Mesenchymal stem cell (in vitro differentiated cells and primary cell): ENCODE measurements around the gene FBXL7.

Experiments used
- DNase-seq: peaks from one replicate; pipeline ENCODE4 v3.0.0-alpha.2; 2013
- H2AFZ ChIP-seq: one replicate; pipeline ENCODE4 v1.6.1; 2013; ENCODE audit warnings: low read depth, mild to moderate bottlenecking, control low read depth, inconsistent platforms, low read length, moderate library complexity
- H2AK5ac ChIP-seq: 2 replicates; pipeline ENCODE4 v1.6.1; 2013; ENCODE audit warnings: low read length, moderate library complexity, mild to moderate bottlenecking, inconsistent platforms; ENCODE audit not compliant: severe bottlenecking
- H2BK120ac ChIP-seq: one replicate; pipeline ENCODE4 v1.6.1; 2013; ENCODE audit warnings: low read depth, mild to moderate bottlenecking, inconsistent platforms, low read length, moderate library complexity
- H2BK12ac ChIP-seq, 2 experiments: one replicate each; pipeline ENCODE4 v1.6.1; 2013; ENCODE audit warnings: inconsistent platforms in 2 of 2, low read length in 2 of 2, mild to moderate bottlenecking in 2 of 2, moderate library complexity in 2 of 2, control low read depth in 1 of 2
- H2BK15ac ChIP-seq: one replicate; pipeline ENCODE4 v1.6.1; 2013; ENCODE audit warnings: mild to moderate bottlenecking, low read depth, inconsistent platforms; ENCODE audit not compliant: poor library complexity, severe bottlenecking
- H2BK5ac ChIP-seq: 2 replicates; pipeline ENCODE4 v1.6.1; 2013; ENCODE audit warnings: low read depth, mild to moderate bottlenecking, low read length, control low read depth, inconsistent platforms; ENCODE audit not compliant: poor library complexity, severe bottlenecking
- H3K14ac ChIP-seq, 2 experiments: one replicate each; pipeline ENCODE4 v1.6.1; 2013; ENCODE audit warnings: inconsistent platforms in 2 of 2, low read length in 2 of 2, control low read depth in 1 of 2, mild to moderate bottlenecking in 1 of 2, moderate library complexity in 1 of 2
- H3K18ac ChIP-seq, 2 experiments: one replicate each; pipeline ENCODE4 v1.6.1; 2013; ENCODE audit warnings: inconsistent platforms in 2 of 2, low read length in 2 of 2, control low read depth in 1 of 2, low read depth in 1 of 2, mild to moderate bottlenecking in 1 of 2
- H3K23ac ChIP-seq, 2 experiments: one replicate each; pipeline ENCODE4 v1.6.1; 2013; ENCODE audit warnings: inconsistent platforms in 2 of 2, low read length in 2 of 2, mild to moderate bottlenecking in 2 of 2, moderate library complexity in 2 of 2, control low read depth in 1 of 2
- H3K27ac ChIP-seq: 2 replicates; pipeline ENCODE4 v1.5.1; 2013; ENCODE audit warnings: mild to moderate bottlenecking, moderate library complexity, low read length, control low read depth, inconsistent platforms; ENCODE audit not compliant: poor library complexity, severe bottlenecking
- H3K27me3 ChIP-seq, 2 experiments: 2 replicates each; pipeline versions ENCODE4 v1.6.1 to v1.7.0; 2013; ENCODE audit warnings: low read length in 2 of 2, mild to moderate bottlenecking in 2 of 2, moderate library complexity in 2 of 2, control low read depth in 1 of 2, inconsistent platforms in 1 of 2; ENCODE audit not compliant: control insufficient read depth in 1 of 2, insufficient read depth in 1 of 2
- H3K36me3 ChIP-seq, 2 experiments: 2 replicates each; pipeline versions ENCODE4 v1.6.1 to v1.7.0; 2013; ENCODE audit warnings: low read length in 2 of 2, control low read depth in 1 of 2, inconsistent platforms in 1 of 2, low read depth in 1 of 2, mild to moderate bottlenecking in 1 of 2; ENCODE audit not compliant: insufficient read depth in 2 of 2, control insufficient read depth in 1 of 2
- H3K4ac ChIP-seq, 2 experiments: one replicate each; pipeline ENCODE4 v1.6.1; 2013; ENCODE audit warnings: inconsistent platforms in 2 of 2, low read length in 2 of 2, mild to moderate bottlenecking in 2 of 2, moderate library complexity in 2 of 2, control low read depth in 1 of 2, low read depth in 1 of 2
- H3K4me1 ChIP-seq: 2 replicates; pipeline ENCODE4 v1.6.1; 2013; ENCODE audit warnings: low read depth, low read length, control low read depth; ENCODE audit not compliant: control insufficient read depth, insufficient read depth
- H3K4me2 ChIP-seq: 2 replicates; pipeline ENCODE4 v1.6.1; 2013; ENCODE audit warnings: low read length, mild to moderate bottlenecking, inconsistent platforms; ENCODE audit not compliant: poor library complexity, severe bottlenecking
- H3K4me3 ChIP-seq, 2 experiments: 2 replicates each; pipeline versions ENCODE4 v1.5.1 to v1.7.0; 2013; ENCODE audit warnings: low read length in 2 of 2, mild to moderate bottlenecking in 2 of 2, control low read depth in 1 of 2, low read depth in 1 of 2; ENCODE audit not compliant: insufficient read depth in 1 of 2
- H3K79me1 ChIP-seq: replicated peaks from 2 replicates; pipeline ENCODE4 v1.6.1; 2013; ENCODE audit warnings: mild to moderate bottlenecking, control low read depth, low read length, inconsistent platforms; ENCODE audit not compliant: poor library complexity, severe bottlenecking
- H3K9ac ChIP-seq: 2 replicates; pipeline ENCODE4 v1.7.0; 2013; ENCODE audit warnings: mild to moderate bottlenecking, low read length, moderate library complexity
- H3K9me3 ChIP-seq: 2 replicates; pipeline ENCODE4 v1.7.0; 2013; ENCODE audit warnings: mild to moderate bottlenecking, low read length; ENCODE audit not compliant: control insufficient read depth
- H4K8ac ChIP-seq: one replicate; pipeline ENCODE4 v1.6.1; 2013; ENCODE audit warnings: inconsistent platforms, mild to moderate bottlenecking, low read length, moderate library complexity
- H4K91ac ChIP-seq: one replicate; pipeline ENCODE4 v1.6.1; 2013; ENCODE audit warnings: mild to moderate bottlenecking, low read length, inconsistent platforms
- WGBS: methylation state at CpG from one replicate; pipeline ENCODE4 v1.1.7; 2013; ENCODE audit warnings: mixed read lengths; 5-methylcytosine and 5-hydroxymethylcytosine counted together

The FBXL7 gene

GRCh38 chr5:15757619-15758018 is 257.6 kb downstream of the FBXL7 start:
- no peak overlapping the region for H2BK5ac ChIP-seq
- H3K9ac ChIP-seq = no peak overlapping the region
- H2BK15ac ChIP-seq = no peak overlapping the region
- H3K4me1 ChIP-seq = peaks cover 2% of the 10 kb centered on the region
- no peak overlapping the region for H2AK5ac ChIP-seq
- H4K91ac ChIP-seq = no peak overlapping the region
- 70% methylated on average over 8 of the region's 8 CpGs for WGBS
- no peak overlapping the region for H3K14ac ChIP-seq
- H3K4ac ChIP-seq = no peak overlapping the region
- no peaks in the 10 kb centered on the region for H3K27me3 ChIP-seq
- H4K8ac ChIP-seq = no peak overlapping the region
- no peak overlapping the region for H3K27ac ChIP-seq
- H3K23ac ChIP-seq = no peak overlapping the region
- H3K4me3 ChIP-seq = no peak overlapping the region
- H3K36me3 ChIP-seq = no peaks in the 10 kb centered on the region
- H2BK12ac ChIP-seq = no peak overlapping the region
- H3K18ac ChIP-seq = peak overlapping the region in 1 of 2 experiments; percentile 12
- DNase-seq = no peak
- peaks cover 30% of the 10 kb centered on the region for H3K79me1 ChIP-seq
- H3K9me3 ChIP-seq = no peaks in the 10 kb centered on the region
- H2AFZ ChIP-seq = no peak overlapping the region
- H2BK120ac ChIP-seq = no peak overlapping the region
- H3K4me2 ChIP-seq = no peak overlapping the region

GRCh38 chr5:15762668-15763067 is 262.7 kb downstream of the FBXL7 start:
- Histone ChIP-seq H4K8ac (no peak overlapping the region), H2BK12ac (no peak overlapping the region), H3K36me3 (no peaks in the 10 kb centered on the region), H2AFZ (no peak overlapping the region), H3K9ac (no peak overlapping the region), H3K4ac (no peak overlapping the region), H2BK15ac (no peak overlapping the region), H3K18ac (no peak overlapping the region), H3K9me3 (no peaks in the 10 kb centered on the region), H2BK5ac (no peak overlapping the region), H3K4me2 (no peak overlapping the region), H2BK120ac (no peak overlapping the region), H3K27ac (no peak overlapping the region), H4K91ac (no peak overlapping the region), H3K4me3 (no peak overlapping the region), H3K23ac (no peak overlapping the region), H3K14ac (no peak overlapping the region), H3K4me1 (peaks cover under 1% of the 10 kb centered on the region), H3K27me3 (no peaks in the 10 kb centered on the region), H2AK5ac (no peak overlapping the region), H3K79me1 (peaks cover 29% of the 10 kb centered on the region)
- no peak for DNase-seq
- WGBS = 100% methylated on average over 2 of the region's 3 CpGs

- Histone ChIP-seq H2BK12ac (no peak overlapping the region), H3K4me3 (no peak overlapping the region), H3K36me3 (no peaks in the 10 kb centered on the region), H3K9ac (no peak overlapping the region), H2AFZ (no peak overlapping the region), H2BK15ac (no peak overlapping the region), H2AK5ac (no peak overlapping the region), H3K27me3 (no peaks in the 10 kb centered on the region), H3K4me1 (no peaks in the 10 kb centered on the region), H3K18ac (no peak overlapping the region), H2BK120ac (no peak overlapping the region), H2BK5ac (no peak overlapping the region), H3K4me2 (no peak overlapping the region), H3K79me1 (peaks cover 28% of the 10 kb centered on the region), H3K4ac (no peak overlapping the region), H3K27ac (no peak overlapping the region), H3K23ac (no peak overlapping the region), H4K91ac (no peak overlapping the region), H3K14ac (no peak overlapping the region), H3K9me3 (no peaks in the 10 kb centered on the region), H4K8ac (no peak overlapping the region)
- peak; percentile 29 for DNase-seq
These were observed 263.8 kb downstream of the FBXL7 start for GRCh38 chr5:15763754-15764153.

GRCh38 chr5:15768936-15769335 is 269.0 kb downstream of the FBXL7 start:
- no peak for DNase-seq
- no peaks in the 10 kb centered on the region for H3K4me1 ChIP-seq
- 94% methylated on average over 2 of the region's 3 CpGs for WGBS
- no peaks in the 10 kb centered on the region for H3K27me3 ChIP-seq
- H3K4me3 ChIP-seq = no peak overlapping the region
- no peak overlapping the region for H3K4ac ChIP-seq
- no peaks in the 10 kb centered on the region for H3K9me3 ChIP-seq
- H3K23ac ChIP-seq = no peak overlapping the region
- no peak overlapping the region for H2BK15ac ChIP-seq
- no peak overlapping the region for H2BK12ac ChIP-seq
- H3K27ac ChIP-seq = no peak overlapping the region
- no peak overlapping the region for H2BK120ac ChIP-seq
- H4K8ac ChIP-seq = no peak overlapping the region
- no peak overlapping the region for H3K14ac ChIP-seq
- H2BK5ac ChIP-seq = no peak overlapping the region
- H3K79me1 ChIP-seq = peaks cover 28% of the 10 kb centered on the region
- H3K36me3 ChIP-seq = no peaks in the 10 kb centered on the region
- no peak overlapping the region for H3K9ac ChIP-seq
- no peak overlapping the region for H3K4me2 ChIP-seq
- H4K91ac ChIP-seq = no peak overlapping the region
- H2AFZ ChIP-seq = no peak overlapping the region
- no peak overlapping the region for H2AK5ac ChIP-seq
- no peak overlapping the region for H3K18ac ChIP-seq
